GM18868 (cell line): ENCODE measurements around the gene NRP1.
"Not testable (repeated sequence)": the region's sequence is repeated elsewhere in the genome, so short reads cannot be mapped to it uniquely, and the experiment has no call there.

Experiments
- ATAC-seq: cut with Tn5 transposase; IDR thresholded peaks from one replicate; pipeline ENCODE4 v1.9.1; 2021; ENCODE audit warnings: mild to moderate bottlenecking, moderate library complexity; ENCODE audit not compliant: unreplicated experiment

NRP1 gene

DNA sequence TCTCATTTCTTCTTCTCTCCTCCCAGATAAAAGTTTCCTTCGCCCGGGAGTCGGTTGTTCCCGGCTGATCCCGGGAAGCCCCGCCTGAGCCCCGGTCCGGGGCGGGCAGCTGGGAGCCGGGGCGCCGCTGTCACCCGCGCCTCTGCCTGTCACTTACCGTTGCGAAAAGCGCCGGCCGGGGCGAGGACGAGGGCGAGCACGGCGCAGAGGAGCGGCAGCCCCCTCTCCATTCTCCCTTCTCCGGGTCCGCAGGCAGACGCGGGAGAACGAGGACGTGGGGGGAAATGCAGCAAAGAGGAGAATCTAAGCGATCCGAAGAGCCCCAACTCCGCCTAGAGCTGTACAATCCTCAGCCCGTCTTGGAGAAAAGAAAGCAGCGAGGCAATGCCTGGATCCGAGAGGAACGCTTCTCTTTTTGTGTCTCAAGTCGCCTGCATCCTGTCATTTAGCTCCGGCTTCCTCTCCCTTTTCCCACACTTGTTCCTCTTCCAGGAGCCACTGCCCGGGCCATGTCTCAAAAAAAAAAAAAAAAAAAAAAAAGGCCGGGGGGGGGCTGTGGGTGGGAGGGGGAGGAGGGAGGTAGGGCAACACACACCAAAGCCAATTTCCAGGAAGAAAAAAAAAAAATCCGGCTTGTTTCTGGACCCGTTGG lies at the start of gene NRP1:
Gene NRP1, minus strand, starts transcription at position 515 of the 652 bp plus-strand sequence. Its CDS starts 285 bp downstream, at position 230.
- peak; percentile 18 for ATAC-seq

DNA sequence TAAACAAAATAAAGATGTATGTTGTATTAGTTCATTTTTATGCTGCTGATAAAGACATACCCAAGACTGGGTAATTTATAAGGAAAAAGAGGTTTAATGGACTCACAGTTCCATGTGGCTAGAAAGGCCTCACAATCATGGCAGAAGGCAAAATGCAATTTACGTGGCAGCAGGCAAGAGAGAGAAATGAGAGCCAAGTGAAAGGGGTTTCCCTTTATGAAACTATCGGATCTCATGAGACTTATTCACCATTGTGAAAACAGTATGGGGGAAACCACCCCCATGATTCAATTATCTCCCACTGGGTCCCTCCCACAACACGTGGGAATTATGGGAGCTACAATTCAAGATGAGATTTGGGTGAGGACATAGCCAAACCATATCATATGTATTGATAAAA lies 49.7 kb upstream of the NRP1 start:
- not testable (repeated sequence) for ATAC-seq

DNA sequence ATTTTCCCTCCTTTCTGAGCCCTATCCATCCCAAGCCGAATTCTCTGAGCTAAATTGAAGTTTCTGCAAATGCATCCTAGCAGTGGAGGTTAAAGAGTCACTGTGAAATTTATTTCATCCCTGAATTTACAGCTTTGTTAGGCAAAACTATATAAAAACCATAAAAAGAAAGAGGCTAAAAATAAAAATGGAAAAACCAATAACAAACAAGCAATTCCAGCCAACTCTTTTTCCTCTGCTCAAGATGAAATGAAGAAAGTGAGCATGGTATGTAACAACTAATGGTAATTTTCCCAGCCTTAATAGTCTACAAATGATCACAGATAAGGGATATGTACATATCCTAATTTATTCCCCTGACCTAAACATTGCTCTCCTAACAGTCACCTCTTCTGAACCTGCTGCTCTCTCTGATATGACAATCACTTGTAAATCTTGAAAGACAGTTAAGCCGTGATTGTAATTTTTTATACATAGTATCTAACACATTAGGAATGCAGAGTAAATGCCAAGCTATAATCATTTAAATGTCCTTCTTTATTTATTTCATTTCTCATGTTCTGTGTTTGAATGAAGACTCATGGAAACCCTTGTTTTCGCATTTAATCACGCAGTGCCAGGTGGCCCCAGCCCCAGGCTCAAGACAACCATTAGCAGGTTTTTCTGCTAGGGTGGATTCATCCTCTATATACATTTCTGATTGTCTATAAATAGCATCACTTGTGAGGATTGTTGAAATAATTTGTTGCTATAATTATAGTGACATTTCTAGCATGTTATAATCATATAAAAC lies 48.6 kb upstream of the NRP1 start:
- no peak for ATAC-seq

DNA sequence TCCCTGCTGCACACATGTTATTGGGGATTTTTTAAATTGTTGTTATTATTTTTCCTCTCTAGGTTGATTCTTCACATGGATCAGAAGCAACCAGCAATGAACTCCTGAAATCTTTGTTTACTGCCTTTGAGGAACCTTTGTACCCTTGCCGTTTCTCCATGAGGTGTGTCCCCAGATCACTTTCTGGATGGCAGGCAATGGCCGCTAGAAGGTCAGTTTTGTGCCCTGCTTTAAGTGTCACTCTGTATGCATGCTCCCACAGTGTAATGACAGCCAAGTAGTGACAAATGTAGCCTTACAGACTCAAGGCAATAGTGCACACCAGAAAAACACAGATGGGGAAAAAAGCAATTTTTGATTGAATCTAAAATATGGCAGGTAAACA lies 47.7 kb upstream of the NRP1 start:
- ATAC-seq = no peak

DNA sequence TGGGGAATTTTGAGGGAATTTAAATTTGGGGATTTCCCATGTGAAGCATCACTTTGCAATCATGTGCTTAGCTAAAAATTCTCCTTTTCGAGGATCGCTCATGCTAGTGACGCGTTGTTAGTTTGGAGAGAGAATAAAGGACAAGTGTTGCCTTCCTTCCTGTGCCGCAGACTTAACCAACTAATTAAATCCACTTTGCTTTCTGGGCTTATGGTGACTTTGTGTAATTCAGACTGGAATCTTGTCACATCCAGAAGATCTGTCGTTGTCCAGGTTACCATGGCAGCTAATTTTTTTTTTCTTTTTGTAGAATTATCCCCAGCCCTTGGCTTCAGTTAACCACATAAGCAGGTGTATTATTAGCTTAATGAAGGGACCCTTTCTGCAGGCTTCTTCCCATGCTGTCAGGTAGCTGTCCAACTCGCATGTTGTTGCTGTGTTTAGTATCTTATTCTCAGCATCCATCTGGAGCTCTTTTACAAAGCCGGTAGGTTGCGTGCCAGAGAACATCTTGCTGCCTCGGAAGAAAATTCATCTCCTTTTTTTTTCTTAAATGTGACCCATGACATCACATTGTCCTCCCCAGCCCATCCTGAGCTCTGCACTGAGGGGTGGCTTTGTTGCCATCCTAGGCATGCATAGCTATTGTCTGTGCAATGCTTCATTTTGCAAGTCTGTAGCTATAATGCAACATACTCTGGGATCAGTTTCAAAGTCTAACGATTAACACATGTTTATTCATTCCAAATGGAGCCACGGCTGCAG lies 47.2 kb upstream of the NRP1 start:
- ATAC-seq = no peak

GRCh38 chr10:33377658-33378025 lies 43.2 kb upstream of the NRP1 start:
- ATAC-seq = no peak

GRCh38 chr10:33376976-33377657 lies 42.6 kb upstream of the NRP1 start:
- ATAC-seq = no peak

DNA sequence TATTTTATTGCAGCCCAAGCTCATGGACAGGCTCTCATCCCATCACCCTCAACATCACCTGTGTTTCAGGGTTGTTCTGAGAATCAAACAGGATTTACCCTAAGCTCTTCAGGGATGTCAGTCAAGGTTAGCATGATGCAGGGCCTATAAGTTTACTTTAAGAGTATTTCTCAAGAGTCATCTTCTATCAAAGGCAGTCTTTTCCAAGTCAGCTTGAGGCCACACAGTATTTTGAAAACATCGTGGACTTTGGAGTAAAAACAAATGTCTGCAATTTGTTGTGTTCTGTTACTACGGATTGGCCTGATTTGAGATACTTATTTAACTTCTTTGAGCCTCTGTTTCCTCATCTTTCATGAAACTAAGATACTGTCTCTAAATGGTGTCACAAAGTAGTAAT lies 42.0 kb upstream of the NRP1 start:
- ATAC-seq = no peak

- no peak for ATAC-seq
Measured at GRCh38 chr10:33373263-33373662, 38.8 kb upstream of the NRP1 start.

DNA sequence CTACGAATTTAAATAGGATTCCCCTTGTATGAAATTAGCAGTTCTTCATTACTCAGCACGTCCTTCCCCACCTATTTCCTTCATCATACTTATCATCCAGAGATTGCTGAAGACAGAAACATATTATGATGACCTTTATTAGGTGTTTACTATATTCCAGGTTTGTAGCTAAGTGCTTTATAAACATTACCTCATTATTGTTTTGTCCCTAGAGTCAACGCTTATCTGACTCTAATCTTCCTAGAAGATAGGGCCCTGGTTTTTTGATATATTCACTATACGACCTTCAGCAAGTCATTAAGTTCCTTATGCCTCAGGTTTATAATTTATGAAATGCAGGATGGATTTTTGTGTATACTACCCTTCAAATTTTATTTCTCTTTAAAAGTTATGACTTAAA lies 36.8 kb upstream of the NRP1 start:
- ATAC-seq = no peak

- no peak for ATAC-seq
Measured at GRCh38 chr10:33370434-33370930, 36.0 kb upstream of the NRP1 start.

DNA sequence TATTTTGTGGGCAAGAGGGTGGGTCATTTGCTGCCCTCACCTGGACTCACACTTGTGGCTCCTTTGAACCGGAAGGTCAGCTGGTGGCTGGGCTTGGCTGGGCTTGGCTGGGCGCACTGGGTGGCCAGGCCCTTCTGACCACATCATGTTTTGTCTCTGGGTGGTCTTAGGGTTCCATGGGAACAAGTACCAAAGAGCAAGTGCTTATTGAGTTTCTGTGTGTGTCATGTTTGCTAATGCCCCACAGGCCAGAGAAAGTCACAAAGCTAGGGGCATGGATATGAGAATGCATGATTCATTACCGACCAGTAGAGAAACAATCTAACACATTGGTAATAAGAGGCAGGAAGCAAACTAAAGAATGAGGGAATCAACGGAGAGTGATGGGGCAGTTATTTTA lies 33.6 kb upstream of the NRP1 start:
- ATAC-seq = no peak

- no peak for ATAC-seq
Measured at GRCh38 chr10:33365871-33366411, 31.5 kb upstream of the NRP1 start.

DNA sequence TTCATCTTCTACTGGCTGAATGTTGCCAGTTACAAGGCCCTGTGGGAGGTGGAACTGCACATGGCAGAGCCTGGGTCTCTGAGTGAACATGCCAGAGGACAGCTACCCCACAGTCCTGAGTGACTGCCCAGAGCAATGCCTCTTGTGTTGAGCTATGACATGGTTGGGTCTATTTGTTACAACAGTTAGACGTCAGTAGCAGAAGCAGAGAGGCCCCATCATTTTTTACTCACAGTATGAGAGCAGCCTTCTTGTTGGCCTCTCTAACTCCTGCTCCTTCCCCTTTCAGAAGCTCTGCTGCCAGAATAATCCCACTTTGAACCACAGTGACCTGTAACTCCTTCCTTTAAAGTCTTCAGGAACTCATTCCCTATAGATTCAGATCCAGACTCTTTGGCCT lies 30.8 kb upstream of the NRP1 start:
- ATAC-seq = no peak

- ATAC-seq = no peak
Measured at GRCh38 chr10:33363106-33363505, 28.6 kb upstream of the NRP1 start.

GRCh38 chr10:33358016-33358415 lies 23.5 kb upstream of the NRP1 start:
- ATAC-seq = no peak

- no peak for ATAC-seq
Measured at GRCh38 chr10:33355274-33355673, 20.8 kb upstream of the NRP1 start.

GRCh38 chr10:33353853-33354252 lies 19.4 kb upstream of the NRP1 start:
- ATAC-seq = no peak

GRCh38 chr10:33353334-33353733 lies 18.9 kb upstream of the NRP1 start:
- no peak for ATAC-seq

GRCh38 chr10:33352615-33353014 lies 18.1 kb upstream of the NRP1 start:
- ATAC-seq = no peak

- no peak for ATAC-seq
Measured at GRCh38 chr10:33352175-33352574, 17.7 kb upstream of the NRP1 start.
